ENCODE results near the gene TAS2R1.
A peak's percentile ranks its signal among the peaks of the same experiment; 100 is the strongest.

Gene TAS2R1, protein sequence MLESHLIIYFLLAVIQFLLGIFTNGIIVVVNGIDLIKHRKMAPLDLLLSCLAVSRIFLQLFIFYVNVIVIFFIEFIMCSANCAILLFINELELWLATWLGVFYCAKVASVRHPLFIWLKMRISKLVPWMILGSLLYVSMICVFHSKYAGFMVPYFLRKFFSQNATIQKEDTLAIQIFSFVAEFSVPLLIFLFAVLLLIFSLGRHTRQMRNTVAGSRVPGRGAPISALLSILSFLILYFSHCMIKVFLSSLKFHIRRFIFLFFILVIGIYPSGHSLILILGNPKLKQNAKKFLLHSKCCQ

DNA sequence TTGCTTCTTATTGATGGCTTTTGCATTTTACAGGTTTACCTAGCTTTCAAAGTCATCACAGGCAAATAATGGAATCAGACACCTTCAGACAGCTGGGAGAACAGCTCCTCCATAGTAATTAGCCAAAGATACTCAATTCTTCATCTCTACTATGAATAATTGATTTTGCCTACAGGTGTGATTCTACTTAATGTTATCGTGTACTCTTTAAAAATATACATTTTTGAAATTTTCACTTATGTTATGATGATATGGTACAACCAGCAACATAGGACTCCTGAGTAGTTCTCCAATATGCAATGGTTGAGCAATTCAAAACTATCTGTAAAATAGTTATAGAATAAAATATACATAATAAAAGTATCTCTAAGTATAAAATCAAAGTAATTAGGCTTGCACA lies at the start of gene TAS2R1:
TAS2R1 (minus strand) TSS at position 101 of the 400 bp plus-strand sequence. CDS start 319 bp downstream, outside the sequence.
- DNase-seq: no peak

DNA sequence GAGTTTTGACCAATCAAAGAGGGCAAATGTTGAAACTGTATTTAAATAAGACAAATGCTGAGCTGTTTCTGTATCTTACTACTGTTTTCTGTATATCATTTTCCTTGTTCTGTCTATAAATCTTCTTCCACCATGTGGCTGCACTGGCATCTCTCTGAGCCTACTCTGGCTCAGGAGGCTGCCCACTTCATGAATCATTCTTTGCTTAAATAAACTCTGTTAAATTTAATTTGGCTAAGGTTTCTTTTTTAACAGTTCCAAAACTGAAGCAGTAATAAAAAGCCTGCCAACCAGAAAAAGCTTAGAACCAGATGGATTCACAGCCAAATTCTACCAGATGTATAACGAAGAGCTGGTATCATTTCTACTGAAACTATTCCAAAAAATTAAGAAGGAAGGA lies 40.2 kb upstream of the TAS2R1 start:
- no peak for DNase-seq

DNA sequence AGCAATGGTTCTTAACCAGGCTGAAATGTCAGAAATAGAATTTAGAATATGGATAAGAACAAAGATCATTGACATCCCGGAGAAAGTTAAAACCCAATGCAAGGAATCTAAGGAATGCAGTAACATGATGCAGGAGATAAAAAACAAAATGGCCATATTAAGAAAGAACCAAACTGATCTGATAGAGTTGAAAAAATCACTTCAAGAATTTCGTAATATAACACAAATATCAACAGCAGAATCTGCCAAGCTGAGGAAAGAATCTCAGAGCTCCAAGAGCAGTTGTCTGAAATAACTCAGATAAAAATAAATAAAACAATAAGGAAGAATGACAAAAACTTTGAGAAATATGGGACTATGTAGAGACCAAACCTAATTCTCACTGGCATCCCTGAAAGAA lies 37.8 kb upstream of the TAS2R1 start:
- DNase-seq: no peak

DNA sequence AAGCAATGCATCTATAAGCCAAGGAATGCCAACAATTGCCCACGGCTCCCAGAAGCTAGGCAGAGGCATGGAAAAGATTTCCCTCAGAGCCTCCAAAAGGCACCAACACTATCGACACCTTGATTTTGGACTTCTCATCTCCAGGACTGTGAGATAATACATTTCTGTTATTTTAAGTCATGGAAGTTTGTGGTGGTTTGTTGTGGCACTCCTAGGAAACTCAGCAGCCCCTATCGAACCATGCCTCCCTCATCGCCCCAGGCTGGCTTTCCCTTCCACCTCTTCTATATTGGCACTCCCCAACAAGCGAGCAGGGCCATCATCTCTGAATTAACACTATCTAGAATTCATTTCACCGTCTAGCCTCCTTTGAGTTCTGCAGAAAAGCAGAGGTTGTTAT lies 33.7 kb upstream of the TAS2R1 start:
- no peak for DNase-seq

DNA sequence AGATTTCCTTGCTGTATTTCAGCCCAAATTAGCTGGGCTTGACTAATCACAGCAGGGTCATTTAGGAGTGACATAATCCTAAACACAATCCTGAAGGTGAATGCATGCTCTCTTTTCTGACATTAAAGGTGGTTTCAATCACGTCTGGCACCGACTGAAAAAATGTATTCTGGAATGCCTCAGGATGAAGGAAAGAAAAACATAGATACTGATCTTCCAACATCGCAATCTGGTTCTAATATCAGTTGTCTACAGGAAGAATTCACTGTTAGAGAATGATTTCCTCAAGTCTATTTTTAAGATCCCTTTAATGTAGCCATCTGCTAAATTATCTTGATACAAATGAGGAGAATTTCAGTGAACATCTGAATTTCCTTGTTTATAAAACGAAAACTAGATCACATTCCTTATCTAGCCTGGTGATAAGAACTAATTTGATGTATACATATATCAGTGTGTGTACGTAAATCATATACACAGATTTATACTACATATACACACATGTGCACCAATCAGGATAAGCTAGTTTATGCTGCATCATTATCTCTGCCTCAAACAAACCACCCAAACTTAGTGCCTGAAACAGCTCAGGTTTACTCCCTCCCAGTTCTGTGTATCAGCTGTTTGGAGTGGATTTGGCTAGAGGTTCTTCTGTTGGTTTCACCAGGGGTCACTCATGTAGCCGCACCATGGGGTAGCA lies 31.3 kb upstream of the TAS2R1 start:
- DNase-seq: no peak

DNA sequence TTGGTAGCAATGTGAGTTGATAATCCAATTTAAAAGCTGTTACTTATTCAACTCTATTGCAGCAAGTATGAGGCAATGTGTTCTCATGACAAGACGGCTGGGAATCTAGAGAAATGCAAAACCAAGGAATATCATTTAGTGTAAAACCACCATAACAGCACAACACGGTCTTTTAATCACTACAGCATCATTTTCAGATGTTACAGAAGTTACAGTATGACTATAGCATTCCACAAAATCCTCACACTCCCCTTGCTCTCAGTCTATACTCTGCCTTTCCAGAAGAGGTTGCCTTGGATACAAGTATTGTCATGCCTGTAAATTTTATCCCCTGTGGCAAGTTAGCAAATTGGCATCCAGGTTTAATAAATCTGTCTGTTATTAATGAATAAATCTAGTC lies 28.6 kb upstream of the TAS2R1 start:
- no peak for DNase-seq

DNA sequence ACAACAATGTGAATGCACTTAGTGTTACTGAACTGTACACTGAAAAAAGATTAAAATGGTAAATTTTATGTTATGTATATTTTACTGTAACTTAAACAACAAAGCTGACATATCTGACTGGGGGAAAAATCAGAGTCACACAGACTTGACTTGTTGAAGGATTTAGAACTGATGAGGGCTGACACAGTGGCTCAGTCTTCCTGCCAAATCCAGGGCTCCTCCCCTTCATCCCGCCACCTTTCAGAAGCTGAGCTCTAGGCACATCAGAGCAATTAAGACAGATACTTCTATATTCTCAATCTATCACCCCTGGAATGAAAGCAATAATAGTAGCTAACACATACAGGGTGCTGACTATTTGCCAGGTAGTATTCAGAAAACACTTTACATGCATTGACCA lies 27.7 kb upstream of the TAS2R1 start:
- no peak for DNase-seq

DNA sequence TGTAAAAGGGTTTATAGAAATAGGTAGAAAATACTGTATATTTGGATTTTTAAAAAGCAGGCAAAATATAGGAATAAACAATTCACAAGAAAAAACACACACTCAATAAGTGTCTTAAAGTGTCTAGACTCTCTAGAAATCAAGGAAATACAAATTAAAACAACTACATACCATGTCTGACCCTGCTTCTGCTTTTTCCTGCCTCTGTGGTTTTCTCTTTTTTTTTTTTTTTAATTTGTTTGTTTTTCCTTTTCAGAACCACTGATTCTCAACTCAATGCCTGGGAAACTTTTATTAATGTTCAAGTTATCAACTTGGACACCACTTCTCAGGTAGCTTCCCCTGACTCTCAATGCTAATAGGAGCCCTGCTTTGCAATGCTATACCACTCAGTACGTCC lies 25.5 kb upstream of the TAS2R1 start:
- DNase-seq: no peak

DNA sequence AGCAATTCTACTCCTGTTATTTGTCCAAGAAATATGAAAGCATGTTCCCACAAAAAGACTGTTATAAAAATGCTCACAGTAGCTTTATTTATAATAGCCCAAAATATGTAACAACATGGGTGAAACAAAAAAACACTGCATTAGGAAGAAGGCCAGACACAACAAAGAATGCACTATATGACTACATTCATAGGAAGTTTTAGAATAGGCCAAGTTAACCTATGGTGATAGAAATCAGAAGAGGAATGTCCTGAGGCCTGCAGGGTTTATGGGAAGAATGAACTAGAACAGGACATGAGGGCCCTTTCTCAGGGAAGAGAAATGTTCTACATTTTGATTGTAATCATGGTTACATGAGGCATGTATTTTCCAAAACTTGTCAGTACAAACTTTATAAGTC lies 24.7 kb upstream of the TAS2R1 start:
- DNase-seq: no peak

DNA sequence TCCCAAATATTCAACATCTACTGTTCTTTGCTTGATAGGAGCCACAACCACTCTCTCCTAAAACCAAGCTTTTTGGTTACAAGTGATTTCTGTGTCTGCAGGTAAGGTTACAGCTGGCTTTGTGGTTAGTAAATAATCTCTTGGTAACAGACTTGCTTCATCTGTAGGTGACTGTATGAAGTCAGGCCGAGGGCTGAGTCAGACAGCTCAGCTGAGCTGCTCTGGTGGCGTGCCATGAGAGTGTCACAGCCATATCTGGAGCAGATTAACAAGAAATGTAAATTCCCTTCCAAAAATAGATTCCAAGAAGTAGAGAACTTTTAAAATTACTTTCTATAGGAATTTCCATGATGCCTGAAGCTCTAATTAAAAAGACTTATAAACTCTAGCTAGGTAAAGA lies 23.7 kb upstream of the TAS2R1 start:
- peak; percentile 25 for DNase-seq

DNA sequence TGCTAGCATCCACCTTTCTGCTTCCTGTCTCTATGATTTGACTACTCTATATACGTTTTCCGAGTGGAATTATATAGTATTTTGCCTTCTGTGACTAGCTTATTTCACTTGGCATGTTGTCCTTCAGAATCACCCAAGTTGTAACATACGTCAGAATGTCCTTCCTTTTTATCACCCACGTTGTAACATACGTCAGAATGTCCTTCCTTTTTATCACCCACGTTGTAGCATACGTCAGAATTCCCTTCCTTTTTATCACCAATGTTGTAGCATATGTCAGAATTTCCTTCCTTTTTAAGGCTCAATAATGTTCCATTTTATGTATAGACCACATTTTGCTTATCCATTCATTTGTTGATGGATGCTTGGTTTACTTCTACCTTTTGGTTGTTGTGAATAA lies 22.9 kb upstream of the TAS2R1 start:
- no peak for DNase-seq

DNA sequence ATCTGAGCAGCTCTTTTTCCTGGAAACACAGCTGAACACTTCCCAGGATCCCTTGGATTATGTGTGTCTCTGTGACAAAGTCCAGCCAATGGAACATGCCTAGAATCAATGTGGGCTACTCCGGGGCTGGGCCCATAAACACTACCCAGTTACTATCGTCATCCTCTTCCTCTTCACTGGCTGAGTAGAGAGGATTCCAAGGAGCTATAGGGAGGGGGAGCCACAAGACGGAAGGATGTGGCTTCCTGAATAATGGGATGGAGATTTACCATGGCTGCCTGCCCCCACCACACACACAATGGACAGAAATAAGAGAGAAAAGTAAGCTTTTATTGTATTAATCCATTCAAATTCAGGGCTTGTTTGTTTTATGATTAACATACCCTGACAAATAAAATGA lies 22.1 kb upstream of the TAS2R1 start:
- DNase-seq: no peak

DNA sequence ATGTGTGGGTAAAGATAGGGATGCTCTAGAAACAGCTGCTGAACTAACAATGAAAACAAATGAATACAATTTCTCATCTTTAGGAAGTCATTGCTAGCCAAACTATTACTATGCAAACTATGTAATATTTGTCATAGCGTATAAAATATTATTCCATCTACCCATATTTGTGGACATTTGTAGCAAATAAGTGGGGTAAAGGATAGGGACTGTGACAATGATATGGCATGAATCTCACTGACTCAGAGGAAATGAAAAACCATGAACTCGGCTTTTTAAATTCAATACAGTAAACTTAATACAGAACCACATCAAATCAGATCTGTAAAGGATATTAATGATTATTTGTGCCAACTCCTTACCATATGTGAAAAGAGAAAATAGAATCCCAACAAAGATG lies 16.7 kb upstream of the TAS2R1 start:
- DNase-seq: no peak

DNA sequence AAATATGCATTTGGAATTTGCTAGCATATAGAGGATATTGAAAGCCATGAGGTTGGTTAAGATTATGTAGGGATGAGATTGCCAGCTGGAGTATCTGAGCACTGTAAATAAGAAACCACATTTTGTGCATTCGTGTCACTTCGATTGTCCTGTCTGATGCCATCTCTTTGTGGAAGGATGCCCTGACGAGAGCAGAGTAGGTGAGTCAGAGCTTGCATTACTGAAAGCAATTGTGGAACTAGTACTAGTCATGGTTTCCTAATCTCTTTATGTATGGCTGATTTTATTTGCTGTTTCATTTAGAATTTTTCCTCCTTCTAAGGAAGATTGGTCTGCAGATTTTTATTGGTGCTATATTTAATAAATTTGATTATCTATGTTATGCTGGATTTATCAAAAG lies 14.5 kb upstream of the TAS2R1 start:
- DNase-seq: no peak

DNA sequence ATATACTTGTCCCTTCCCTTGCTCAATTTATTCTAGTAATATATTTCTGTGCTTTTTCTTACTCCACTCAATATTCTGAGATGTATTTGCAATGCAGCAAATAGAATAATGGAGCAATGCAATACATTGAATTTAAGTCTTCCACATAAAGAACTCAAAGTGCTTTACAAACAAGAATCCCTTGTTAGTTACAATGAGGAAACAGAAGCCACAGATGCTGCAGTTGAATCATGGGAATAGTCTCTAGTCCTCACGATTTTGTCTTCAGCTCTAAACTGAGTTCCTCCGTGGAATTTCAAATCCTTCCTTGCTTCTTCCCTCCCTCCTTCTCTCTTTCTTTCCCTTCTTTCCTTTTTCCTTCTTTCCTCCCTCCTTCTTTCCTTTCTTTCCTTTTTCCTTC lies 12.5 kb upstream of the TAS2R1 start:
- DNase-seq: no peak

DNA sequence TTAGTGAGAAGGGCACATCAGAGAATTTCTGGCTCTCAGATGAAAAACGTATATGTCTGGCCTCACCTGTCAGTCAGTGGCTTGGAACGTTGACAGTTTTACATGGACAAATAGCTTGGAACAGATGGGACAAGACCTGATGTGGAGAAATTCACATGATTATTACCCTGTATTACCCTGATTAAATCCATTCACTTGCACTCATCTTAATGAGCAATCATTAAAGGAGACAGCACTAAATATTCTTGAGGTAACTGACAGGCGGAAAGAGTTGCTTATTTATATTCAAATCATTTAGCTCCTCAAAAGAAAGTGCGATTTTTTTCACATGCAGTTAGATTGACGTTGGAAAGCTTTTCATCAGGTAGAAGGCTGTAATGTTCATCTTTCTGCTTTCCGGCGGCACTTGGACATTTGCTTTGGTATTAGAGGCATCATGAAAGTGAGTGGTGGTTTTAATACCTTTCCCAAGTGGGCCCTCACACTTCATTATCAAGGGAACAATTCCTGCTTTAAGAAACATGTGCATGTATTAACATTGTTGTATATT lies 11.7 kb upstream of the TAS2R1 start:
- no peak for DNase-seq

DNA sequence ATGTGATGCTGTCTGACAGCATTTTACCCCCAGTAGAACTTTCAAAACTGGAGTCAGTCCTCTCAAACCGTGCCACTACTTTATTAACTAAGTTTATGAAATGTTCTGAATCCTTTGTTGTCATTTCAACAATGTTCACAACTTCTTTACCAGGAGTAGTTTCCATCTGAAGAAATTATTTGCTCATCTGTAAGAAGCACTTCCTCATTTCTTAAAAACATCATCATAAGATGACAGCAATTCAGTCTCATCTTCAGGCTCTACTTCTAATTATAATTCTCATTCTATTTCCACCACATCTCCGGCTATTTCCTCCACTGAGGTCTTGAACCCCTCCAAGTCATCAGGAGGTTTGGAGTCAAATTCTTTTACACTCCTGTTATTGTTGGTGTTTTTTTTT lies 2.3 kb upstream of the TAS2R1 start:
- no peak for DNase-seq

DNA sequence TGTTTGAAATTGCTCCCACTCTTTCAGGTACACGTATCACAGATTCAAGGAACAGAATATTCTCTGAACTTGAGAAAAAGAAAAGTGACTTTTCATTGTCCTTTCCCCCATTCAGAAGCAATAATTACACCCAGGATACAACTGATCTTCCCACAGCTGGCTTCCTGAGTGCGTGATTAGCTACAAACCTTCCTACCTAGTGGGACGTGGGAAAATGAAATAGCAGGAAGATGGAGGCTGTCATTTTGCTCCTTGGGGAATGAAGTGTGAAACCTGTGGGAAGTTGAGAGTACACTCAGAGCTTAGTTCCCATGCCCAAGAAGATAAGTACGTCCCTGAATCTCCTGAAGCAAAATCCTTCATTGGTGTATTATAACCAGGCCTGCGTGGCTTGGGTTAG lies 2.6 kb downstream of the TAS2R1 start:
- DNase-seq: no peak

DNA sequence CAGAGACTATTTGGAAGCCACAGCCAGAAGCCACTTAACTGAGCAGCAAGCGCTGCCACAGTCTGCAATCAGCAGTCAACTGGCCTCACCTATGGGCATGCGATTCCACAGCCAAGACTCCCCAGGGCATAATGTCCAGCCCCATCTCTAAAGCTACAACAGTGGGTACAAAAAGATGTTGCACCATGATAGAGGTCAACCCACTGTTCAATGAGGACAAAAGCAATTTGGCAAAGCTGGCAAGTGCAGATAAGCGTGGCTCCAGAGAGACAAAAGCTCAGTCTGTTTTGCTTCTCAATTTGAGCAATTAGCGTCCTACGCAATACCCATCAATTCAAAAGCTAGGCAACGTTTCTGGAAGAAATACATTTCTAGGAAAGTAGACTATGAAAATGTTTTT lies 3.2 kb downstream of the TAS2R1 start:
- DNase-seq: no peak

DNA sequence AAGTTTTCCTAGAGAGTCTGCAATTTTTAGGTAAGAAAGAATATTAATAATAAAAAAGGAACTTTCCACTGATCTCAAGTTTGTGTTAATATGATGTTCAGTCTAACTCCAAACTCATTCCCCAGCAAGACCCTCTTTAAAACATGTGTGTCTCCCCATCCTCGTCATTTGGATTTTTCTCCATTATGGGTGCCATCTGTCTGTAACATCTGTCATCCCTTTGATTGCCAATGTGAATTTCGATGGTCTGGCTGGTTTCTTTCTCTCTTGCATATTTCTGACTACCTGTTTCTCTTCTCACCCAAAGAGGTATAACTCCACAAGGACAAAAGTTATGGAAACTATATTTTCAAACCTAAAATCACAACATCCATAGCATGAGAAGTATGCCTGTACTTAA lies 4.4 kb downstream of the TAS2R1 start:
- DNase-seq: no peak

DNA sequence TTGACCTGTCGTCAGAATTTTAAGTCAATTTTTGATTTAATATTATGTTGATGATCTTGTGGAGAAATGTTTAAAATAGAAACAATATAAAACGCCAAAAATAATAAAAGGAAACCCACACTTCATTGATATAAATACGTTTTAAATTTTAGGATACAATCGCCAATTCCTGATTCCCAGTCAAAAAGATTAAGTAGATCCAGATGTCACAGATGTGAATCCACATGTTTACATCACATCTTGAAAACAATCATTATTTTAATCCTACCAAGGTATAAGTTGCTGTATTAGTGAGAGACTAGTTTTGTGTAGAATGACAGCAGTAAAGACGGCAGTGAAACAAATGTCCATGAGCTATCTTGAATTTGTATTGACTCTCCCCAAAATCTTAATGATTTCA lies 4.9 kb downstream of the TAS2R1 start:
- DNase-seq: no peak

DNA sequence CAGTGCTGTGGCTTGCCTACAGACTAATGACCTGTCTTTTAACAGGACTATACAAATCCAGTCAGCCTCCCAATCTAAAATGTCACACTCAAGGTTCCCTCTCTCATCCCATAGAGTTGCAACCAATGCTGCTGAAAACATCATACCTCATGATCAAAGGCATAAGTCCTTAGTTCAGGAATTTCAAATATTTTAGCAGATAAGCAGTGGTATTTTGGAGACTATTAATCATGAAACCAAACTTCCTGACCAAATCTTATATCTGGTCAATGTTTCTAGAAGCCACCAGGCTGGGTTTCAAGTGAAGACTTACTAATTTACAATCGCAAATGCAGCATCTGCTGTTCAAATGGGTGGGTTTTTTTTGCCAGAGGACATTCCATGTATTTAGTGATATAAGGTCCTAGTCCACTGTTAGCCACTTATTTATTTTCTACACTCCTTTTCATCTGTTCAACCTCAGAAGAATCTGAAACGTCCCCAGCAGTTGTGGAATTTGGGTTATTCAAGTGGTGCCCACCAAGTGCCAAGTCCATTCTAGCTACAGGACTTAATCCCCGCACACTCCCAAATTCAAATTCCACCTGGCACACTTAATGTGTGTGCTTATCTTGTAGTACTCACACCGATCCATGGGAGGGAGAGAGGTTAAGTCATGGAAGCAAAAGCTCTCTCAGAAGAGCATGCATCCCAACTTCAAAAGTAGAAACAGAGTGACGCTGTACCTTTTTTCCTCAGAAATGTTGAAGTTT lies 5.8 kb downstream of the TAS2R1 start:
- DNase-seq: peak; percentile 30

DNA sequence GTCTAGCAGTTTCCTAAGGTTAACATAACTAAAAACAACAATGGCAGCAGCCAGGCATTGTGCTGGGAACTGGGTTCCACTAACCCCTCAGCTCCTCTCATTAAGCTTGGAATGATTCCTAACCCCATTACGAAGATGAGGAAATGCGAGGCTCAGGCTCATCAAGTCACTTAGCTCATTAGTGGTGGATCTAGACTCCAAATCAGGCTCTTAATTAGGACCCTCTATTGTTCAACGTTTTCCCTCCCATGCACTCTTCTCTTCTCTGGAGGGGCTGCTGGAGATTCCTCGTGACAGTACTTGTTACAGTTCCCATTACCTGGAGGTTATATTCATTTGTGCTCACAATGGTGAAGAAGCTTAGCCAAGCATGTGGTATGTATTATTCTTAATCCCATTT lies 6.5 kb downstream of the TAS2R1 start:
- DNase-seq: no peak

DNA sequence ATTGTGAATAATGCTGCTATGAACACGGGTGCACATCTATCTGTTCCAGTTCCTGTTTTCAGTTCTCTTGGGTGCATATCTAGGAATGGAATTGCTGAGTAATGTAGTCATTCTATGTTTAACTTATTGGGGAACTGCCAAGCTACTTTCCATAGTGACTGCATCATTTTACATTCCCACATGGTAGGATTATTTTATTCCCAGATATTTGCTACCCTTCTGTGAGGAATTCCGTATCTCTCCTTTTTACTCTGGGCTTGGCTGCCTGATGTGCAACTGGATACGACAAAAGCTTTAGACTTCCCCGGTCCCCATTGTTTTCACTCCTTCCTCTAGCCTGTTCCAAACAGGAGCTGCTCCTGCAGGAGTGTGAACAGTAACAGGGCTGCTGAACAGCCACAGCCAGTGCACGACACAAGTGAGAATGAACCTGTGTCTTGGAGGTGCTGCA lies 7.2 kb downstream of the TAS2R1 start:
- peak; percentile 46 for DNase-seq
